Stimulated activated CD8-positive, alpha-beta memory T cell treated with anti-CD3 and anti-CD28 coated beads, Interleukin-12 subunit alpha, Interleukin-12 subunit beta, amount 100 ng/mL, for 24 hours (primary cell): ENCODE measurements around the gene PSMC3.

Source experiments
- DNase-seq: peaks from one replicate; pipeline ENCODE4 v3.0.0-alpha.2; 2020; ENCODE audit errors: extremely low read depth

PSMC3 gene

DNA sequence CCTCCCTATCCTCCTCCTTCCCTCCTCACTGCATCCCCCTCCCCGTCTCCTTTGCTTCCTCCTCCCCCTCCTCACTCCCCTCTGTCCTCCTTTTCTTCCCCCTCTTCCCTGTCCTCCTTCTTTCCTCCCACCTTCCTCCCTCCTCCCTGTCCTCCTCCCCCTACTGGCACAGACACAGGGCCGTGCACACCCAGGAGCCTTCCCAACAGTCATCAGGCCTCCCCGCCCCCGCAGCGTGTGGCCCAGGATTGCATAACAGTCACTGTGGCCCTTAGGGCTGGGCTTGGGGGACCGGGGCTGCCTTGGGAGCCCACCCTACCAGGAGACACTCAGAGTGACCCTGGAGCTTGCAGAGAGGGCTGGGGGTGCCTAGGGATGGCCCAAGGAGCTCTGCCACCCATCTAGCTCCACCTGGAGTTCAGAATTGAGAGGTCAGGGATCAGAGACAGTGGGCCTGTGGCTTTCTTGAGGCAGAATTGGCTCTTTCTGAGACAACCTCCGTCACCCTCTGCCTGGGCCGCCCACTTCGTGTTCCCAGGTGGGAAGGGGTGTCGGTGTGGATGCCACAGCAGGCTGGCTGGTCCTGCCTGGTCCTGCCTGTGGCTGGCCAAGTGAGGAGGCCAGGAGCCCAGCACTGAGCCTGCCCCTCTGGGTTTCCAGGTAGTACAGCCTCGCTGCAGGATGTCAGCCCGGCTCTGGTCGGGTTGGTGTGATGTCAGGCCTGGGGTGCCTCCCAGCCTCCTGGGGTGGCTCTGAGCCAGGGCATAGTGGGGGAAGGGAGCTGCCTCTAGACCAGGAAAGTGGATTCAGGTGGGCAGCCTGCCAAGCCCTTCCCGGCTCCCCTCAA lies 49.5 kb downstream of the PSMC3 start:
- DNase-seq = no peak

DNA sequence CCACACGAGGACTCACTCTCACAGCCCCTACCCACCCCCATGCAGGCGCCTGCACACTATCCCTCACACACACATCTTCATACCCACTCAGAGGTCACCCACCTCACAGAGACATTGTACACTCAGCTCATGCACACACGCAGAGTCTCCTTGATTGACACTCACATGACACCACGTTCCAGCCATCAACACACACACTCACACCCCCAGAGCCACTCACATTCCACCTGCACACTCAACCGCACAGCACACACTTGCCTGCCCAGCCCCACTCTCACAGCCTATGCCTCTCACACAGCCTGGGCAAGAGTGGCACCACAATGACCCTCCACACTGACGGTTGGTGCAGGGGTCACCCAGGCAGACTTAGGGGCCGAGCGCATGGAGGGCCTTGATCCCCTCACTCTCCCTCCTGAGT lies 50.1 kb downstream of the PSMC3 start:
- no peak for DNase-seq

DNA sequence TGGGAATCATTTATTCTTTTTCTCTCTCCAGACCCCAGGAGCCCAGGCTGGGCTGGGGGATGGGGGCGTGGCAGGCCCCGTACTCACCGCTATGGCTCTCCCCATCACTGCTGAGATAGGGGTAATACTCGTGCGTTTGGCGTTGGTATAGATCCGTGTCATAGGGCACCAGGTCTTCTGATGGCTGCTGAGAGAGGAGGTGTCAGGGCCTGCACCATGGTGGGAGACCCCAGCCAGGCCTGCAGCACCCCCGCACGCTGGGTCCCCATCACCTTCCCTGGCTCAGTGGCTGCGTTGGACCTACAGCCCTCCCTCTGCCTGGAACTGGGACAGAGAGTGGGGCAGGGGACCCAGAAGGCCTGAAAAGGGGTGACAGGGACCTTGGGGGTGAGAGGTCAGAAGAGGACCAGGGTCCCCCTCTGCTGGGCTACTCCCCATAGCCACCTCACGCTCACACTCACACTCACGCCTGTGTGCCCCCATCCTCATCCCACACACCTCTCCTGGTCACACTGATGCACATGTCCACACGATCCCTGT lies 50.6 kb downstream of the PSMC3 start:
- DNase-seq = no peak

DNA sequence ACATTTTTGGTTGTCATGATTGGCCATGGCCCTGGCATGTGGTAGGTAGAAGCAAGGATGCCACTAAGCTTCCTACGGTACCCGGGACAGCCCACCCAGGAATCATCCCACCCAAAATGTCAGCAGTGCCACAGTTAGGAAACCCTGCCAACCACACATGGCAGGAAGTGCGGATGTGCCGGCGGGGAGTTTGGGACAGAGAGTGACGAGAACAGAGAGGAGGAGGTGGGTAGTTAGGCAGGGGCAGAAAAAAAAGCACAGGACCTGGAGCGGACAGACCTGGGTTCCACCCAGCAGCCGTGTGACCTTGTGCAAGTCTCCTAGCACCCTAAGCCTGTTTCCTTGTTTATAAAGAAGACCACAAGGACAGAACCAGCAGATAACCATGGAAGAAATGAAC lies 51.2 kb downstream of the PSMC3 start:
- no peak for DNase-seq

DNA sequence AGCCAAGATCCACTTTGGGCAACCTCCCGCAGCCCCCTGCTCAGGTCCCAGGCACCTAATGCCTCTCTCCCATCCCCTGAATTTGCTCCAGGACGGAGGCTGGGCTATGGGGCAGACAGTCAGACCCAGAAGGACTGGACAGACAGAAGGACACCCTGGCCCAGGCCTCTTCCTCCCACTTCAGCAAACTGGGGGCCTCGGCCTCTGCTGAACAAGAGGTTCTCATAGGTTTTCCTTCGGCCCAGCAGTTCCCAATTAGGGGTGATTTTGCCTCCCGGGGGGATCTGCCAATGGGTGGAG lies 51.6 kb downstream of the PSMC3 start:
- no peak for DNase-seq

DNA sequence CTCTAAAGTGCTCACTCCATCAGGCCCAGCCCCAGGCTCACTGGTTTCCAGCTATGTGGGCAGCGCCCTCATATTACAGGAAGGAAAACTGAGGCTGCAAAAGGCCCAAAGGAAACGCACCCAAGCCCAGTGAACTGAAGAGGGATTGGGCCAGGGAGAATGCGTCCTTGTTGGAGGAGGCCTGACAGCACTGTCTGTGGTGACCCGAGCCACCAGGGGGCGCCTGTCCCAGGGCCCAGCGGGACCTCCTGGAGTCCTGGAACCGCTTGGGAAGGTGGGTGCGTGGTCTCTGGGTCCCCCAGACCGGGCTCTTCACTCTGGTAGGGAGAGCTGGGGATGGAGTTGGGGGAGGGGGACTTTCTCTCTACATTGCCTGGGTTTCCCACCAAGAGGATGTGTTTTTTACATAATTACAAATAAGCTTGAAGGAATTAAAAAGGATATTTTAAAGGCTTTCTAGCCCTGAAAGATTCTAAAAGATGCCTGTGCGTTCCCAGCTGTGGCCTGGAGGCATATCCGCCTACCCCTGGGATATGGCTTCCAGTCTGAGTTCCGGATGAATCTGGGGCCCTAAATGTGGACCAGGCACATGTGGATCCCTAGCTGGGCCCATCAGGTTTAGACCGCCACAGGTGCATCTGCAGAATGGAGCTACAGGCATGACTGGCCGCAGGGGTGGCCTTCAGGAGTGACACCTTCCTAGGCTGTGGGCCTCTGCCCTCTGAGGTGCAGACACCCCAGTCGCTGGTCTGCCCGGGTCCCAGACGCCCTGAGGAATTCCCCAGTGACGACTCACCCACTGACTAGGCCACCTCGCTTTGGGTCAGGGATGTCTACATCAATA lies 52.1 kb downstream of the PSMC3 start:
- DNase-seq = peak; percentile 69

DNA sequence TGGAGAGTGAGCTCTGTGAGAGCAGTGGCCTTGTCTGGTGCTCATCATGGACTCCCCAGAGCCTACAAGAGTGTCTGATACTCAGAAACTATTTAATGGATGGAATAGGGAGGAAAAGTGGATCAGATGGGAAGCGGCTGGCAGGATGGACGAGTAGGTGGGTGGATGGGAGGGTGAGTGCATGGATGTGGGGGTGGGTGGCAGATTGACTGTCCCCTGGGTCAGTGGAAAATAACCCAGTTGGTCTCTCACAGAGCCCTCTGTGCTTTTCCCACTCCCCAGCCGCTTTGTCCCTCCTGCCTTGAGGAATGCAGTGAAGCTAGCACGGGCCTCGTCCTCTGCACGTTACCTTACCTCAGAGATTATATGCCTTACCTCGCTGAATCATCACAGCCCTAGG lies 53.8 kb downstream of the PSMC3 start:
- DNase-seq = no peak

DNA sequence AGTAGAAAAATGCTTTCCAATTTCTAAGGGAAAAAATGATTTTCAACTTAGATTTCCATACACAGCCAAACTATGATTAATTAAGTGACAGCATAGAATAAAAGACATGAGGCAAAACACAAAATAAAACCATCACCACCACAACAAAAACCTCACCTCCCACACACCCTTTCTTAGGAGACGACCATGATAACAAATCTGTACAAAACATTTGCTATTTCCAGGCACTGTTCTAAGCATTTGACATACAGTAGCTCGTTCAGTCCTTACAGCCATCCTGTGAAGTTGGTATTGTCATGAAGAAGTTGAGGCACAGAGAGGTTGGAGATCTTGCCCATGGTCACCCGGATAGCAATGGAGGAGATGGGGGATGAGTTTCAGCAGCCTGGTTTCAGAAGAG lies 56.6 kb downstream of the PSMC3 start:
- no peak for DNase-seq
